ENCODE data around the gene PTPRT.

- TF ChIP-seq POLR2A (IDR thresholded peaks at IDR 0.05) = no peak
- TF ChIP-seq, protein P1, sequence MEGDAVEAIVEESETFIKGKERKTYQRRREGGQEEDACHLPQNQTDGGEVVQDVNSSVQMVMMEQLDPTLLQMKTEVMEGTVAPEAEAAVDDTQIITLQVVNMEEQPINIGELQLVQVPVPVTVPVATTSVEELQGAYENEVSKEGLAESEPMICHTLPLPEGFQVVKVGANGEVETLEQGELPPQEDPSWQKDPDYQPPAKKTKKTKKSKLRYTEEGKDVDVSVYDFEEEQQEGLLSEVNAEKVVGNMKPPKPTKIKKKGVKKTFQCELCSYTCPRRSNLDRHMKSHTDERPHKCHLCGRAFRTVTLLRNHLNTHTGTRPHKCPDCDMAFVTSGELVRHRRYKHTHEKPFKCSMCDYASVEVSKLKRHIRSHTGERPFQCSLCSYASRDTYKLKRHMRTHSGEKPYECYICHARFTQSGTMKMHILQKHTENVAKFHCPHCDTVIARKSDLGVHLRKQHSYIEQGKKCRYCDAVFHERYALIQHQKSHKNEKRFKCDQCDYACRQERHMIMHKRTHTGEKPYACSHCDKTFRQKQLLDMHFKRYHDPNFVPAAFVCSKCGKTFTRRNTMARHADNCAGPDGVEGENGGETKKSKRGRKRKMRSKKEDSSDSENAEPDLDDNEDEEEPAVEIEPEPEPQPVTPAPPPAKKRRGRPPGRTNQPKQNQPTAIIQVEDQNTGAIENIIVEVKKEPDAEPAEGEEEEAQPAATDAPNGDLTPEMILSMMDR (IDR thresholded peaks at IDR 0.05) = no peak
Observed at GRCh38 chr20:42212391-42212790, 977.3 kb downstream of the PTPRT start.
